Hypothalamus (tissue), 51 donors: ENCODE results near the gene KAT2A.

Experiments
- DNase-seq, 51 donors: peaks; one replicate each; lab custom pipeline; 2025; lab: John Stamatoyannopoulos, UW

The KAT2A gene

GRCh38 chr17:42097691-42098631, 23.2 kb downstream of the KAT2A start, which contains the start of gene ZNF385C:
Gene ZNF385C, minus strand, starts transcription at chr17:42098473. Its CDS starts 35,417 bp downstream, at chr17:42063056.
- no peak for DNase-seq

- DNase-seq: no peak
Measured at GRCh38 chr17:42096360-42097111, 24.6 kb downstream of the KAT2A start.

GRCh38 chr17:42094375-42095069, 26.6 kb downstream of the KAT2A start:
- DNase-seq: no peak

- no peak for DNase-seq
Measured at GRCh38 chr17:42092939-42093338, 28.2 kb downstream of the KAT2A start.

- no peak for DNase-seq
Measured at GRCh38 chr17:42090964-42091790, 30.0 kb downstream of the KAT2A start.

GRCh38 chr17:42088736-42089135, 32.4 kb downstream of the KAT2A start:
- DNase-seq: no peak

- DNase-seq: peak in 24 of 51 donors; percentile 5 to 58 (median 24)
Measured at GRCh38 chr17:42087736-42088705, 33.1 kb downstream of the KAT2A start.

- DNase-seq: no peak
Measured at GRCh38 chr17:42087042-42087701, 34.0 kb downstream of the KAT2A start.

GRCh38 chr17:42081516-42082129, 39.5 kb downstream of the KAT2A start:
- no peak for DNase-seq

- DNase-seq: no peak
Measured at GRCh38 chr17:42079541-42079940, 41.6 kb downstream of the KAT2A start.

GRCh38 chr17:42078396-42079043, 42.6 kb downstream of the KAT2A start:
- no peak for DNase-seq

GRCh38 chr17:42077755-42078154, 43.4 kb downstream of the KAT2A start:
- DNase-seq: no peak

- no peak for DNase-seq
Measured at GRCh38 chr17:42076797-42077559, 44.2 kb downstream of the KAT2A start.

- no peak for DNase-seq
Measured at GRCh38 chr17:42075789-42076188, 45.4 kb downstream of the KAT2A start.

- DNase-seq: no peak
Measured at GRCh38 chr17:42072323-42073187, 48.6 kb downstream of the KAT2A start.

- DNase-seq: no peak
Measured at GRCh38 chr17:42071810-42072209, 49.4 kb downstream of the KAT2A start.
